ENCODE results near the gene MST1R.
A peak's percentile ranks its signal among the peaks of the same experiment; 100 is the strongest.

Gene MST1R

DNA sequence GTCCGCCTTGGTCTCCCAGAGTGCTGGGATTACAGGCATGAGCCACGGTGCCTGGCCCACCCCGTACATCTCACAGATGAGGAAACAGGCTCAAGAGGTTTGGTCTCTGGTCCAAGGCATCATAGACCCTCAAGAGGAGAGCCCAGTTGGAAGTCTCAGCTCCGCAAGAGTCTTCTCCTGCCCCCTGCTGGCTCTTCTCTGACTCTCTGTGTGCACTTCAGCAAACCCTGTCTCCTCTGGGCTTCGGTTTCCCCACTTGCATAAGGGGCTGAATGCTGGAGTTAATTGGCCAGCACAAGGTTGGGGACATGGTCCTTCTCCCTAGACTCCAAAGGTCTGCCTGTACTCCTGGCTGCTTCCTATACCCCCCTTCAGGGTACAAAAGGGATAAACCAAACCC is 3.9 kb downstream of the MST1R start:
- peak; percentile 55 for DNase-seq (ENCODE audit: extremely low spot score)
- ChIA-PET CTCF (interaction anchor here (0.7 to 1.3 kb wide), 4 partner anchors 10 to 97 kb away, joined by 3 read pairs; partner anchors contain the start of gene INKA1), POLR2A (interaction anchor here (1.2 to 1.4 kb wide), 2 partner anchors 29 to 40 kb away, joined by 3 read pairs; partner anchors contain the start of gene RBM6)
- TF ChIP-seq ARNT (IDR thresholded peaks at IDR 0.05) (no peak), TARDBP (IDR thresholded peaks at IDR 0.05) (no peak), L3MBTL2 (conservative IDR thresholded peaks at IDR 0.05) (no peak), FOXK2 (IDR thresholded peaks at IDR 0.05) (no peak), SP1 (IDR thresholded peaks at IDR 0.05) (no peak), ELF4 (IDR thresholded peaks at IDR 0.05) (no peak), CTBP1 (IDR thresholded peaks at IDR 0.05; ENCODE audit: borderline replicate concordance) (no peak), LEF1 (IDR thresholded peaks at IDR 0.05; ENCODE audit: borderline replicate concordance) (no peak), SUZ12 (IDR thresholded peaks at IDR 0.05) (no peak), HDGF (IDR thresholded peaks at IDR 0.05; ENCODE audit: borderline replicate concordance) (no peak), ZNF384 (IDR thresholded peaks at IDR 0.05) (no peak)
- TF ChIP-seq, protein P1, sequence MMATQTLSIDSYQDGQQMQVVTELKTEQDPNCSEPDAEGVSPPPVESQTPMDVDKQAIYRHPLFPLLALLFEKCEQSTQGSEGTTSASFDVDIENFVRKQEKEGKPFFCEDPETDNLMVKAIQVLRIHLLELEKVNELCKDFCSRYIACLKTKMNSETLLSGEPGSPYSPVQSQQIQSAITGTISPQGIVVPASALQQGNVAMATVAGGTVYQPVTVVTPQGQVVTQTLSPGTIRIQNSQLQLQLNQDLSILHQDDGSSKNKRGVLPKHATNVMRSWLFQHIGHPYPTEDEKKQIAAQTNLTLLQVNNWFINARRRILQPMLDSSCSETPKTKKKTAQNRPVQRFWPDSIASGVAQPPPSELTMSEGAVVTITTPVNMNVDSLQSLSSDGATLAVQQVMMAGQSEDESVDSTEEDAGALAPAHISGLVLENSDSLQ (IDR thresholded peaks at IDR 0.05) = no peak

DNA sequence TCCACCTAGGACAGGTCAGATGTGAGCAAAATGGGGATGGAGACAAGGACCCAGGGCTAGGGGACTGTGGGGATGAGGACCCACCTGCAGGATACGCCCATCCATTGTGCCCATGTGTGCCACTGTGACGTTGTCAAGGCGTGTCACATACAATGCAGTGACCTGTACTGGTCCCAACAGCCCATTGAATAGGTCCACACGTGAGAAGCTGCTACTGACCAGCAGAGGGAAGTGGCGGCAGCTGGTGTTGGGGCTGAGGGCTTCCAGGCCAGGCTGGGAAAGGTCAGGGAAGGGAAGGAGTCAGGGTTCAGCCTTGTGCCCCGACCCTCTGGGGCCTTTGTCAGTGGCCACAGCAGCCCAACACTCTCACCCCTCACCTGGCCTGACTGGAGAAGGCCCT is 4.7 kb downstream of the MST1R start:
- TF ChIP-seq BHLHE40 (IDR thresholded peaks at IDR 0.05; ENCODE audit: borderline replicate concordance) (no peak), ARNT (IDR thresholded peaks at IDR 0.05) (no peak), FOXK2 (IDR thresholded peaks at IDR 0.05) (no peak), FOXA1 (IDR thresholded peaks at IDR 0.05) (no peak), TARDBP (IDR thresholded peaks at IDR 0.05) (no peak), LEF1 (IDR thresholded peaks at IDR 0.05; ENCODE audit: borderline replicate concordance) (no peak), FOXM1 (IDR thresholded peaks at IDR 0.05; ENCODE audit: borderline replicate concordance) (no peak), CTBP1 (IDR thresholded peaks at IDR 0.05; ENCODE audit: borderline replicate concordance) (no peak), NFRKB (IDR thresholded peaks at IDR 0.05) (no peak), SP1 (IDR thresholded peaks at IDR 0.05) (no peak), ELF4 (IDR thresholded peaks at IDR 0.05) (no peak), HDGF (IDR thresholded peaks at IDR 0.05; ENCODE audit: borderline replicate concordance) (no peak), ZNF384 (IDR thresholded peaks at IDR 0.05) (no peak), SUZ12 (IDR thresholded peaks at IDR 0.05) (no peak), L3MBTL2 (conservative IDR thresholded peaks at IDR 0.05) (no peak)
- TF ChIP-seq, protein P1 (IDR thresholded peaks at IDR 0.05) = no peak
- CTCF ChIA-PET = interaction anchor here (0.7 kb wide), 1 partner anchor 31 kb away, joined by 3 read pairs; no protein-coding TSS in a partner anchor
- POLR2A ChIA-PET = interaction anchor here (0.8 to 1.4 kb wide), 2 partner anchors 21 to 41 kb away, joined by 3 read pairs; partner anchors contain the start of gene RBM6
- no peak for DNase-seq (ENCODE audit: extremely low spot score)

DNA sequence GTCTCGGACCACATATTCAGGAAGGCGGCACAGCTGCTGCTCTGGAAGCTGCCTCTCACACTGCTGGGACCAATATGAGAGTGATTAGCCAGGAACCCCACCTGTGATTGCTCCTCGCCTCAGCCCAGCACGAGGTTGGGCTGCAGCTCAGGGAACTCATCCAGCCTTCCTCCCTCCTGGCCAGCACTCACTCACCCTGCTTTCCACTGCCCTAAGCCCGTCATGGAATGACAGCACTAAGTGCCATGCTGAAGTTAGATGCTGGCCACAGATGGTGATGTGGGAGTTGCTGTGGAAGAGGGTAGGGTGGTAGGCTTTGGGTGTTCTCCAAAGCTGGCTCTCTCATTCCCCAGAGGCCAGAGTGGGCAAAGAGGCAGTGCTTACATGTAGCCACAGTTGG is 7.3 kb downstream of the MST1R start:
- TF ChIP-seq FOXM1 (IDR thresholded peaks at IDR 0.05; ENCODE audit: borderline replicate concordance) (no peak), BHLHE40 (IDR thresholded peaks at IDR 0.05; ENCODE audit: borderline replicate concordance) (no peak), FOXK2 (IDR thresholded peaks at IDR 0.05) (no peak), CTBP1 (IDR thresholded peaks at IDR 0.05; ENCODE audit: borderline replicate concordance) (no peak), FOXA1 (IDR thresholded peaks at IDR 0.05) (no peak), ELF4 (IDR thresholded peaks at IDR 0.05) (no peak), LEF1 (IDR thresholded peaks at IDR 0.05; ENCODE audit: borderline replicate concordance) (no peak), ARNT (IDR thresholded peaks at IDR 0.05) (no peak)
- no peak for DNase-seq (ENCODE audit: extremely low spot score)
- POLR2A ChIA-PET = interaction anchor here (1.0 kb wide), 1 partner anchor 33 kb away, joined by 3 read pairs; the partner anchor contains the start of gene MON1A
- CTCF ChIA-PET = interaction anchor here (0.9 kb wide), 1 partner anchor 57 kb away, joined by 3 read pairs; no protein-coding TSS in a partner anchor

DNA sequence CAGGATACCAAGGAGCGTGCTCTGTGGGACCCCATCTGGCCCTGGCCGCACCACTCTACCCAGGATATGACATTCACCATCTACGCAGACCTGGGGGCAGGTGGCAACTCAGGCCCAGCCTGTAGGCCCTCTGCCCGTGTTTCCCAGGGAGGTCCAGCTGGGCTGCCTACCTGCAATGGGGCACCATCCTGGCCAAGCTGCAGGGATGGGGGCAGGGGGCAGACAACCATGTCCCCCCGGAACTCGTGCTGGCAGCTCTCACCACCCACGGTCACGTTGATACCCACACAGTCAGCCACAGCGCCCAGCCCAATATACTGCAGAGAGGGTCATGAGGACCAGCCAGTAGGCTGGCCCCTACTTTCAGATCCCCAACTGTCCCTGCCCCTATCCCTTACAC is 7.9 kb downstream of the MST1R start:
- CTCF ChIA-PET = interaction anchor here (0.6 kb wide), 1 partner anchor 156 kb away, joined by 3 read pairs; no protein-coding TSS in a partner anchor
- no peak for TF ChIP-seq TARDBP (IDR thresholded peaks at IDR 0.05)
- no peak for TF ChIP-seq ELF4 (IDR thresholded peaks at IDR 0.05)
- no peak for TF ChIP-seq SUZ12 (IDR thresholded peaks at IDR 0.05)
- no peak for TF ChIP-seq BHLHE40 (IDR thresholded peaks at IDR 0.05; ENCODE audit: borderline replicate concordance)
- POLR2A ChIA-PET = interaction anchor here (1.0 kb wide), 1 partner anchor 34 kb away, joined by 3 read pairs; the partner anchor contains the start of gene MON1A
- DNase-seq (ENCODE audit: extremely low spot score) = no peak

DNA sequence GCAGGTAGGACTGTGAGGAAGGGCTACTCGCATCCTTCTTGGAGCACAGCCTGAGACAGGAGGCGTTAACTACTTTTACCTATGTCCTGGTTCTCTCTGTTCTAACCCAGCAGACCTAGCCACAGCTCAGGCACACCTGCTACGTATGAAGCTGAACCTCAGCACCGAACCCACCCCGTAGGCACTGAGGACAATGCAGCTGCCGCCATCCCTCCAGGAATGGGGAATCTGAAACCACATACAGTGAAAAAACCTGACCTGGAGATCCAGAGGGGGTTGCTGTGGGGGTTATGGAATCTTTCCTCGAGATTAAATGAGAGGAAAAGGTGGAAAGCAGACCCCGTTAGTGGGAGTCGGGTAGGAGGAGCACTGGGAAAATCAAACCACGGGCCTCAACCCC is 14.4 kb downstream of the MST1R start:
- CTCF ChIA-PET = no interaction called here
- DNase-seq (ENCODE audit: extremely low spot score) = no peak
- POLR2A ChIA-PET = no interaction called here
- TF ChIP-seq ARNT (IDR thresholded peaks at IDR 0.05) (no peak), SP1 (IDR thresholded peaks at IDR 0.05) (no peak), FOXA1 (IDR thresholded peaks at IDR 0.05) (no peak), NFRKB (IDR thresholded peaks at IDR 0.05) (no peak), HDGF (IDR thresholded peaks at IDR 0.05; ENCODE audit: borderline replicate concordance) (no peak), FOXM1 (IDR thresholded peaks at IDR 0.05; ENCODE audit: borderline replicate concordance) (no peak), BHLHE40 (IDR thresholded peaks at IDR 0.05; ENCODE audit: borderline replicate concordance) (no peak), LEF1 (IDR thresholded peaks at IDR 0.05; ENCODE audit: borderline replicate concordance) (no peak), ELF4 (IDR thresholded peaks at IDR 0.05) (no peak), L3MBTL2 (conservative IDR thresholded peaks at IDR 0.05) (no peak), ZNF384 (IDR thresholded peaks at IDR 0.05) (no peak), SUZ12 (IDR thresholded peaks at IDR 0.05) (no peak)
- TF ChIP-seq, protein P1 (IDR thresholded peaks at IDR 0.05) = no peak

DNA sequence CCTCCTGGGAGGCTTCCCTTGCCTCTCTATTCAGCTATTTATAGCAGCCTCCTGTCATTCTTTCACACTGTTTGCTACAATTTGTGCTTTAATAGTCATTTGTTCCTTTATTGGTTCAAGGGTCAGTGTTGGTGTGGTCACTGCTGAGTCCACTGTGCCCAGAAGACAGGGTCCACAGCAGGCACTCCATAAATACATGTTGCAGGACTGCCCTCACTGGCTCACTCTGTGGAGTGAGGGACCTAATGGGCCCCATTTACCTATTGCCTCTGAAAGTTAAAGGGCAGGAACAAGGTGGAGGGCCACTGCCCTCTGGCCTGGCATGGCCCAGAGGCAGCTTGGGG is 16.8 kb downstream of the MST1R start:
- no peak for TF ChIP-seq SUZ12 (IDR thresholded peaks at IDR 0.05)
- no peak for TF ChIP-seq L3MBTL2 (conservative IDR thresholded peaks at IDR 0.05)
- no peak for TF ChIP-seq FOXA1 (IDR thresholded peaks at IDR 0.05)
- no peak for TF ChIP-seq NFRKB (IDR thresholded peaks at IDR 0.05)
- TF ChIP-seq BHLHE40 (IDR thresholded peaks at IDR 0.05; ENCODE audit: borderline replicate concordance) = no peak
- TF ChIP-seq FOXK2 (IDR thresholded peaks at IDR 0.05) = no peak
- TF ChIP-seq, protein P1 (IDR thresholded peaks at IDR 0.05) = no peak
- no peak for TF ChIP-seq CTBP1 (IDR thresholded peaks at IDR 0.05; ENCODE audit: borderline replicate concordance)
- TF ChIP-seq ARNT (IDR thresholded peaks at IDR 0.05) = no peak
- TF ChIP-seq ELF4 (IDR thresholded peaks at IDR 0.05) = no peak
- no peak for TF ChIP-seq FOXM1 (IDR thresholded peaks at IDR 0.05; ENCODE audit: borderline replicate concordance)
- no peak for TF ChIP-seq HDGF (IDR thresholded peaks at IDR 0.05; ENCODE audit: borderline replicate concordance)
- TF ChIP-seq ZNF384 (IDR thresholded peaks at IDR 0.05) = no peak
- TF ChIP-seq TARDBP (IDR thresholded peaks at IDR 0.05) = no peak
- TF ChIP-seq SP1 (IDR thresholded peaks at IDR 0.05) = no peak
- no peak for TF ChIP-seq LEF1 (IDR thresholded peaks at IDR 0.05; ENCODE audit: borderline replicate concordance)
- ChIA-PET POLR2A (no interaction called here), CTCF (no interaction called here)
- DNase-seq (ENCODE audit: extremely low spot score) = no peak
